HL-60/S4 treated with phorbol 12-myristate 13-acetate at 8.2 ng/mL for 4 days and 3 days (cell line): ENCODE data around the gene SNAI3.

Source experiments
- in situ Hi-C: fragments of 300-500 bp; cut with MboI; formaldehyde crosslinking; loops from 2 replicates; pipeline ENCODE4 v1.15.0; 2022; ENCODE audit warnings: low sequenced_read_pairs

The SNAI3 gene

DNA sequence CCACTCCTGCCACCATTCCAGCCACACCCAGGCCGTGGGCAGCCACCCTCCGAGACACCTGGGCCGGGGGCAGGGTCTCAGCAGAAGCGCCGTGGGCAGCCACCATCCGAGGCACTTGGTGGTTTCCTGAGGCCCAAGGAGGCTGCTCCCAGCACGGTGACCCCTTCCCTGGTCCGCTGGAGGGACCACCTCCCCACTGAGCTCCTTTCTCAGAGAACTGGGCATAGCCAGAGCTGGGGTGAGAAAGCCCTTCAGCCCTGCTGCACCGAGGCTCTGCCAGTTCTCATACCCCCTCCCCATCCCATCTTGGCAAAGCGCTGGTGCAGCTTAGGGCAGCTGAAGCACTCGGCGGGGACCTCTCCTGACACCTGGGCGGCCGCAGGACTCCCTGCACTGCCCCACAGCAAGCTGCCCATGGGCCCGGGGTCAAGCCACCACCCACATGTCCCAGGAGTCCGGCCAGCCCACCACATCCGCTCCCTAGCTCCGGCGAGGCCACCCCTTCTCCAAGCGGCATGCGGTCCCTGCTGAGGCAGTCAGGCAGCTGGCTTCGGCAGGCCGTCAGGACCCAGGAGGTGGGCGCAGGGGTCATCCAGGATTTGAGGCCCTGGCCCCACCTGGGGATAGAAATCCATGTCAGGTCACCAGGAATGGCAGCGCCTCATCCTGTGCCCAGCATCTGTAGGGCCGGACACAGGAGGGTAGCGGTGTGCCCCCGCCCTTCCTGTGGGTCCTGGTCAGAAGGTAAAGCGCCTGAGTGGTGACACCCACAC, 34.1 kb downstream of the SNAI3 start:
- in situ Hi-C loops = no loop called here

DNA sequence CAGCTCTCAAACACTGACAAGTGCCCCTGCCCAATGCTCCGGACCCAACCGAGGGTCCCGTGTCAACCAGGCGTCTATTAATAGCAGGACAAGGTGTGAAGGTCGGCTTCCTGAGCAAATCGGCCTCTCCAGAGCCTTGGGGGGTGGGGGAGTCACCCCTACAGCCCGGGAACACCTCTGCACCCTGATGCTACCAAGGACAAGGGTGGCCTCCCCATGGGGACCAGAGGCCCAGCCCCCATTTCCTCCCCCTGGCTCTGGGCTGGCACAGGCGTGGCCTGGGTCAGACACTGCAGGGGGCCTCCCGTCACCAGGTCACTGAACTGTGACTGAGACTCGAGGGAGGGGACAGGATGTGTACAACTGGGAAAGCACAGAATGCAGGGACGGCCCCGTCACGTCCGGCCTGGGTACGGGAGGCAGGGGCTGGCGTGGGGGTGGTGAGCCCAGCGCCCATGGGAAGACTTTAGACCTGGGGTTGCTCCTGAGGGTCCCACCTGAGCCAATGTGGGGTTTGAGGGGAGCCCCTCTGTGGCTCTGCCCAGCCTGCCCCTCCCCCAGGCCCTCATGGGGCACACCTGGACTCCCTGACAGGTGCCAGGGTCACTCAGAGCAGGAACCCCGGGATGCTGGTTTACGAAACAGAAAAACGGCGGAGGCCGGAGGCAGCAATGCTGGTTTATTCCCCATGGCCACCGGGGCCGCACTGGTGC, 34.9 kb downstream of the SNAI3 start:
- in situ Hi-C loops = no loop called here

DNA sequence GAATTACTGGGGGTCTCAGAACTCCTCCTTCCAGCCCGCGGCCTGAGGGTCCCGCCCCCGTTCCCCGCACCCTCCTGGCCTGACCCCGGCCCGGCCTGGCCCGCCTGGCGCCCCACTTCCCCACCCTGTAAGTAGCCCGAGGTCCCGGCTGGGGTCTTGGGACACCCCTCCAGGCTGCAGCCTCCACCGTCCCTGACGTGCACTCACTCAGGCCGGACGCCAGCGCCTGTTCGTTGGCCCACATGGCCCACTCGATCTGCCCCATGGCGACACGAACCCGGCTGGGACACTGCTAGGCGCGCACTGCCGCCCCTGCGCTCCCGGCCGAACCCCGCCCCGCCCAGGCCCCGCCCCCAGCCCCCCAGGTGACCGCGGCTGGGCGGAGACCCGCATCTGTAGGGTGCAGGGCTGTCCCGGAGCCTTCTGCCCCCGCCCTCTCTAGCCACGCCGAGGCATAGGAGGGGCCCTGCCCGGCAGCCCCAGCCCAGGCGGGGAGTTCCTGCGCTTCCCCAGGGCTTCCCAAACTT, 35.5 kb downstream of the SNAI3 start, which contains the start of gene CYBA:
Gene CYBA, minus strand, starts transcription at position 305 of the 527 bp plus-strand sequence. Its CDS starts 40 bp downstream, at position 265.
- in situ Hi-C loops = no loop called here

DNA sequence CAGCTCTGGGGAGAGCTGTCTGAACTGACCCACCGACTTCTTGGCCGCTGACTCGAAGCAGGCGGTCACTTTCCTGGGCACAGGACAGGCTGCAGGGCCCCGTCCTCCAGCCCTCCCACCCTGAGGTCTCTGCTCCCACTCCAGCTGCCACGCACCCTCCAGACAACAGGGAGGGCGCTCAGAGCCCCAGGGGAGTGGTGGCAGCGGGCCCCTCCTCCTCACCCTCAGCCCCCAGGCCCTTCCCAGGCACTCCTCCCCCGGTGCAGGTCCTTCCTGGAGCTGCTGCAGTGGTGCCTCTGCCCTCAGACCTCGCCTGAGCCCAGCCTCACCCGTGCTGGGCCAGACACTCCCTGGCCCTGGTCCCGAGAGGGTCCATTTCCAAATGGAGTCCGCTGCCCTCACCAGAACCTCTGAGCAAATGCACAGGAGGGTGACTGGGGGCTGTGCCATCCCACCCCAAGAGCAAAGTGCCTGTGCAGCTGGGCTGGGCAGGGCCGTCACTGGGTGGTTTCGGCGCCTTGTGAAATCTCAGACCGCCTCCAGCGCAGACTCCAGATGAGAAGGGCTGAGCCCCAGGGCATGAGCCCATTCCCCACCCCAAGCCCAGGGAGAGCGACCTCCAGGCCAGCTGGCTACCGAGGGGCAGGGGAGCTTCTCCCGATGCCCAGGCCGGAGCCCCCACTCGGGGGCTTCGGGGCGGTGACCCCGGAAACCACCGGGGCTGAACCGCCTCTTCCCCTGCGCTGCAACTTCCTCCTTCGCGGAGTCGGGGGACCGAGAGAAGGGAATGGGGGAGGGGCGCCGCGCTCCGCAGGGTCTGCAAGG, 36.2 kb downstream of the SNAI3 start:
- in situ Hi-C loops = no loop called here

- in situ Hi-C loops = no loop called here
Measured at GRCh38 chr16:88649195-88649923, 36.9 kb downstream of the SNAI3 start.

- in situ Hi-C loops = no loop called here
Measured at GRCh38 chr16:88647178-88648070, 38.9 kb downstream of the SNAI3 start.

DNA sequence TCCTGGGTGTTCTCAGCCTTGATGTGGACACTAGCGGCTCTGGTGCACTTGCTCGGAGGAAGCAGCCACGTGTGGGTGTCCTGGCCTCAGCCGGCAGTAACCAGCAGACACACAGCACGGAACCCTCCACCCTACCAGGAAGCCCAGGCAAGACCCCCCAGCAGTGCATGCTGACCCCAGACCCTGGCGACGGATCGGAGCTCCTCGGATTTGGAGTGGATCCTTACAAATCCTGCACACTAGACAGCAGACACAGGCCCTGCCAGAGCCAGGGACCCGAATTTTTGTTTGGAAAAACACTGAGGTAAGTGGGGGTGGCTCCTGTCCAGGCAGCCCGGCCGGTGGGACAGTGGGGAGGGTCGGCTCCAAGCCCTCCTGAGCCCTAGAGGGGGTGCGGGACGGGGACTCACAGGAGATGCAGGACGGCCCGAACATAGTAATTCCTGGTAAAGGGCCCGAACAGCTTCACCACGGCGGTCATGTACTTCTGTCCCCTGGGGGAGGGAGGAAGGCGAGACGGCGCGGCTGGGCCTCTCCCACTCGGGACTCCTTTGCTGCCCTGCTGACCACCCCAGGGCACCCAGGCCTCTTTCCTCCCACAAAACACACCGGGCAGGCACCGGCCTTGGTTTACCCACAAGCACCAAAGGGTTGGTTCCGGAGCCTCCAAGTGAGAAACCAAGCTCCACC, 39.8 kb downstream of the SNAI3 start:
- in situ Hi-C loops = no loop called here

DNA sequence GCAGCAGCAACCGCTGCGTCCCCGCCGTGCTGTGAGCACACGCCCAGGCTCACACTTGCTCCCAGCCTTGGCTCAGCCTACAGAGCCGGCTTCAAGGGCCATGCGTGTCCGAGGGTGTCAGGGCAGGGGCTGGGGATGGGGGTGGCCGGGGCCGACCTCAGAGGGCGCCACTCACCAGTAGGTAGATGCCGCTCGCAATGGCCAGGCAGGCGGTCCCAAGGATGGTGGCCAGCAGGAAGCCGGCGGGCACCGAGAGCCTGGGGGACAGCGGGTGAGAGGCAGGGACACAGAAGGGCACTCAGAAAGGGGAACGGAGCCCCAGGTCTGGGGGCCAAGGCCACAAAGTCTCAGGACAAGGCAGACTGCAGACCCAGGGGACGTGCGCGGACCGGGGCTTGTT, 40.4 kb downstream of the SNAI3 start:
- in situ Hi-C loops = no loop called here

- in situ Hi-C loops = no loop called here
Measured at GRCh38 chr16:88645455-88645854, 40.9 kb downstream of the SNAI3 start.

DNA sequence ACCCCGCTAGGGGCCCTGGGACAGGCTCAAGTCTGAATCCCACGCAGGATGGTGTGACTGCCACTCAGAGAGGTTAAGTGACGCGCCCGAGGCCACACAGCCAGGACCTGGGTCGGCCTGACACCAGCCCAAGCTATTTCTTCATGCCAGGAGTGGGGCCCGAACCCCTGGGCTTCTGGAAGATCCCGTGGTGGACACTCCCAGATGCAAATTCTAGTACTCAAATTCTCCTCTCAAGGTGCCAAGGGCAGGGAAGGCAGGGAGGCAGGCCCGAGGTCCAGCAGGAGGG, 42.7 kb downstream of the SNAI3 start:
- in situ Hi-C loops = no loop called here

- in situ Hi-C loops = no loop called here
Measured at GRCh38 chr16:88642881-88643643, 43.2 kb downstream of the SNAI3 start.

DNA sequence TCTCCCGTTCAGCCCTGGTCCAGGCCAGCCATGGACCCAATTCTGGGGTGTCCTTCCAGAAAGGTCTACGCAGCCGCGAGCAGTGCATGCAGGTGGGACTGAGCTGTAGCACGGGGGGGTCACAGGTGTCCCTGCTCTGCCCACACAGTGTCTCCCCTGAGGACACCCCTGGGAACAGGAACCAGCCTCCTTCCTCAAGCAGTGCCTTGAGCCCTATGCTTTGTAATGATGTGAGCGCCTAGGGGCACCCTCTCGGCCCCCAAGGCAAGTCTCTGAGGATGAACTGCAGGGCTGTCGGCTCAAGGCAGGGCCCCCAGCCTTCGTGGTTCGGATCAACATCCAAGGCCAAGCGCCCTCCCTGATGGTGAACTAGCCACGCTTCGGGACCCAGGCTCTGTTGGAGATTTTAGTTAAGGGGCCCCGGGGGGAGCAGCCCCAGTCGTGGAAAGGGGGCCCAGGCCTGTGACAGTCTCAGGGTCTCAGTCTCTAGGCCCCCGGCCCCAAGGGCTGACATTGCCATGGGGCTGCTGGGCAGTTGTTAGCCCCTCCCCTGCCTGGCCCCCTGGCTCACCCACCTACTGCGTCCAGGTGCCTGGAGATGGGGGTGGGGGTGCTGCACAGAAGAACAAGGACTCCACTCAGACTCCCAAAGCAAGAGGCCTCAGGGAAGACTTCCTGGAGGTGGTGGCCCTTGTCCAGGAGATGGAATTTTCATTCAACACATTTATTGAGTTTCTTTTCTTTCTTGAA, 45.6 kb downstream of the SNAI3 start:
- in situ Hi-C loops = no loop called here

DNA sequence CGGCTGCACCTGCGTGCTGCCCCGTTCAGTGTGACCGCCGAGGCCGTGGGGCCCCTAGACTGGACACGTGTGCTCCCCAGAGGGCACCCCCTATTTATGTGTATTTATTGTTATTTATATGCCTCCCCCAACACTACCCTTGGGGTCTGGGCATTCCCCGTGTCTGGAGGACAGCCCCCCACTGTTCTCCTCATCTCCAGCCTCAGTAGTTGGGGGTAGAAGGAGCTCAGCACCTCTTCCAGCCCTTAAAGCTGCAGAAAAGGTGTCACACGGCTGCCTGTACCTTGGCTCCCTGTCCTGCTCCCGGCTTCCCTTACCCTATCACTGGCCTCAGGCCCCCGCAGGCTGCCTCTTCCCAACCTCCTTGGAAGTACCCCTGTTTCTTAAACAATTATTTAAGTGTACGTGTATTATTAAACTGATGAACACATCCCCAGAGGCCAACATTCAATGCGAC, 46.2 kb downstream of the SNAI3 start:
- in situ Hi-C loops = no loop called here

DNA sequence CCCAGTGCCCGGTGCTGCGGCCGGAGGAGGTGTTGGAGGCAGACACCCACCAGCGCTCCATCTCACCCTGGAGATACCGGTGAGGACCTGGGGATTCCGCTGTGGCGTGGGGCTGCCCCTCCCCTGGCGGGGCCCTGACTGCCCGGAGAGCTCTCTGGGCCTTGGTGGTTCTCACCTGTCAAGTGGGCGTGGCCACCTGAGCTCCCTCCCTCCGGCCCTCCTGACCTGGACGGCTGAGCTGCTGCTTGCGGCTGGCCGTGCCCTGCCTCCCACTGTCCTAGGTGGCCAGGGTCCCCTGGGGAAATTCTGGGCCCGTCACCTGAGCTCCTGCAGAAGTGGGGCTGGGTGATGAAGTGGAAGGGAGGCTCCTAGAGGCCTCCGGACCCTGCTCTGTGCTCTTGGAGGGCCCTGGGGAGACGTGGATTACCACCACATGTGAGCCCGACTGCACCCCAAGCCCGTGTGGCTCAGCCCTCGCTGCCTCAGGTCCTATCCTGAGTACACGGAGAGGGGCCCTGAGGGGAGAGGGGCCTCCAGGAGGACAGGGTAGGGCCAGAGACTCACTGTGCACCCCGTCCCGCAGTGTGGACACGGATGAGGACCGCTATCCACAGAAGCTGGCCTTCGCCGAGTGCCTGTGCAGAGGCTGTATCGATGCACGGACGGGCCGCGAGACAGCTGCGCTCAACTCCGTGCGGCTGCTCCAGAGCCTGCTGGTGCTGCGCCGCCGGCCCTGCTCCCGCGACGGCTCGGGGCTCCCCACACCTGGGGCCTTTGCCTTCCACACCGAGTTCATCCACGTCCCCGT, 46.9 kb downstream of the SNAI3 start:
- in situ Hi-C loops = no loop called here

GRCh38 chr16:88638323-88639230, 47.7 kb downstream of the SNAI3 start, which contains the start of gene IL17C:
IL17C (plus strand) TSS chr16:88638572; CDS start chr16:88638642, 70 bp downstream.
- in situ Hi-C loops = no loop called here
